ENCODE results near the gene DHX35.
A peak's percentile ranks its signal among the peaks of the same experiment; 100 is the strongest.

The DHX35 gene

GRCh38 chr20:39032997-39033396 lies 70.9 kb downstream of the DHX35 start:
- no peak for DNase-seq

- no peak for DNase-seq
Measured at GRCh38 chr20:39036011-39036410, 73.9 kb downstream of the DHX35 start.

- DNase-seq, result no peak
Measured at GRCh38 chr20:39036851-39037250, 74.7 kb downstream of the DHX35 start.

GRCh38 chr20:39038047-39038446 lies 75.9 kb downstream of the DHX35 start:
- no peak for DNase-seq

- no peak for DNase-seq
Measured at GRCh38 chr20:39038495-39038894, 76.4 kb downstream of the DHX35 start.

- no peak for DNase-seq
Measured at GRCh38 chr20:39039261-39039660, 77.1 kb downstream of the DHX35 start.

GRCh38 chr20:39040116-39040515 lies 78.0 kb downstream of the DHX35 start:
- no peak for DNase-seq

- no peak for DNase-seq
Measured at GRCh38 chr20:39041067-39041466, 78.9 kb downstream of the DHX35 start.

- no peak for DNase-seq
Measured at GRCh38 chr20:39042279-39043150, 80.4 kb downstream of the DHX35 start.

GRCh38 chr20:39044501-39044900 lies 82.4 kb downstream of the DHX35 start:
- DNase-seq, result no peak

GRCh38 chr20:39045676-39046075 lies 83.5 kb downstream of the DHX35 start:
- no peak for DNase-seq

GRCh38 chr20:39047417-39047985 lies 85.4 kb downstream of the DHX35 start:
- DNase-seq, result no peak

- DNase-seq, result peak; percentile 65
Measured at GRCh38 chr20:39048000-39048696, 86.0 kb downstream of the DHX35 start.

- DNase-seq, result no peak
Measured at GRCh38 chr20:39049148-39049547, 87.0 kb downstream of the DHX35 start.

GRCh38 chr20:39049684-39050554 lies 87.8 kb downstream of the DHX35 start:
- DNase-seq, result peak; percentile 82

GRCh38 chr20:39050555-39050902 lies 88.4 kb downstream of the DHX35 start:
- DNase-seq, result no peak

GRCh38 chr20:39052676-39053075 lies 90.5 kb downstream of the DHX35 start:
- no peak for DNase-seq

GRCh38 chr20:39057143-39057542 lies 95.0 kb downstream of the DHX35 start:
- DNase-seq, result no peak

GRCh38 chr20:39057911-39058310 lies 95.8 kb downstream of the DHX35 start:
- DNase-seq, result no peak

GRCh38 chr20:39059036-39059435 lies 96.9 kb downstream of the DHX35 start:
- DNase-seq, result no peak

GRCh38 chr20:39066471-39067242 lies 104.5 kb downstream of the DHX35 start:
- no peak for DNase-seq

- DNase-seq, result no peak
Measured at GRCh38 chr20:39067526-39068216, 105.5 kb downstream of the DHX35 start.
